ENCODE results near the gene PDE6D.

PDE6D gene

DNA sequence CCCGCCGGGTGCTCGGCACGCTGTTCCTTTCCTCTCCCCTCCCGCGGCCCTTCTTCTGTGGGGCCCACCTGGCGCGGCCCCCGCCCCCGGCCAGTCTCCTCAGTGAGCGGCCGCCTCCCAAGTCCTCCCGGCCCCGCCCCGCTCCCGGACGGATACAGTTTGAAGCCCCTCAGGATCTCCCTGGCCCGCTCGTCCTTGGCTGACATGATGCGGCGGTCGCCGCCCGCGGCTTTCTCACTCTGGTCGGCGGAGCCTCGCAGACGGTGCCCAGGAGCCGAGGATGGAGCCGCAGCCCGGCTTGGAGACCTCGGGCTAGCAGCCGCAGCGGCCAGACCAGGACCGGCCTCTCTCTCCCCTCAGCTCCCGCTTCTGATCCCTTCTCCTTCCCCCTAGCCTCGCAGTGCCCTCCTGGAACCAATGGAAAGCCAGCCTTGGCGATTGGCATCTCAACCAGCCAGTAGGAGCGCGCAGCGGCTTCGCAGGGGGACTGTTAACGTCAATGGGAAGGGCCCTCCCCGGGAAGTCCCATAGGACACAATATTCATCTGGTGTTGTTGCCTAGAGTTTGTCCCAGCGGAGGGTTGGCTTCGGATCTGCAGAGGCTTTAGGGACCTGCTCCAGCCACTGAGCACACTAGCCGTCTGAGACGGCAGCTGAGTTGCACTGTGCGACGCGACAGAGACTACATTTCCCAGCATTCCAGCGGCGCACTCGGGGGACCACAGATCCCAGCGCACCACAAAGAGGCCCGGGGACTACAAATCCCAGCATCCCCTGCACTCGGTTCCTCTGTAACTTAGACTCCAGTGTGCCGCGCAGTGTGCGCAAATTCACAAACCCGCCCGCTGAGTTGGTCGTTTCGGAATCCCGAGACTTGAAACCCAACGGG, at the start of gene PDE6D:
PDE6D (minus strand) TSS at position 374 of the 889 bp plus-strand sequence; CDS start at position 206, 168 bp downstream.
- DNase-seq (ENCODE audit: low spot score): peak; percentile 99

DNA sequence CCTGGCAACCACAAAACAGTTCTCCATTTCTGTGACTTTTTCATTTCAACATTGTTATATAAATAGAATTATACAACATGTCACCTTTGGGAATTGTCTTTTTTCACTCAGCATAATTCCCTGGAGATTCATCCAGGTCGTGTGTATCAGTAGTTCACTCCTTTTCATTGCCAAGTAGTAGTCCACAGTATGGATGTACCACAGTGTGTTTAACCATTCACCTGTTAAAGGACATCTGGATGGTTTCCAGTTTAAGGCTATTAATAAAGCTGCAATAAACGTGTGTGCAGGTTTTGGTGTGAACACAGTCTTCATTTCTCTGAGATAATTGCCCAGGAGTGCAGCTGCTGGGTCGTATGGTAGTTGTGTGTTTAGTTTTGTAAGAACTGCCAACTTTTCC, 40.8 kb upstream of the PDE6D start:
- DNase-seq (ENCODE audit: low spot score): no peak

DNA sequence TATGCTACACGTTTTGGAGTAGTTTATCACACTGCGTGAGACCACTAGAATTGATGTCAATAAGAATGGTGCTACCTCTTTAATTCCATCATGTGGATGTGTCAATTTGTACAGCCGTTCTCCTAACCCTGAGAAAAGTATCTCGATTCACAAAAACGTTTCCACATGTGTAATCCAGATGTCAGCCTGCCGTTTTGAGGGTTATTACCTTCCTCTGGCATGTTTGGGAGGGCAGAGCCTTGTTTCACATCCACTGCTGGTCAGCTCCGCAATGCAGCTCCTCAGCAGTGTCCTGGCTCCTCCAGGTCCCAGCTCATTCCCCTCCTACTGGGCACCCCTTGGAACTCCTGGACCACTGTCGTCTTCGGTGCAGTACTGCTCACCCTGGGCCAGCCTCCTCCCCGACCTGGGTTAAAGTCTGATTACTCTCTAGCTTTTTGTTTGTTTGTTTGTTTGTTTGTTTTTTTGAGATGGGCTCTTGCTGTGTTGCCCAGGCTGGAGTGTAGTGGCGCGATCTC, 39.8 kb upstream of the PDE6D start:
- DNase-seq (ENCODE audit: low spot score): no peak

DNA sequence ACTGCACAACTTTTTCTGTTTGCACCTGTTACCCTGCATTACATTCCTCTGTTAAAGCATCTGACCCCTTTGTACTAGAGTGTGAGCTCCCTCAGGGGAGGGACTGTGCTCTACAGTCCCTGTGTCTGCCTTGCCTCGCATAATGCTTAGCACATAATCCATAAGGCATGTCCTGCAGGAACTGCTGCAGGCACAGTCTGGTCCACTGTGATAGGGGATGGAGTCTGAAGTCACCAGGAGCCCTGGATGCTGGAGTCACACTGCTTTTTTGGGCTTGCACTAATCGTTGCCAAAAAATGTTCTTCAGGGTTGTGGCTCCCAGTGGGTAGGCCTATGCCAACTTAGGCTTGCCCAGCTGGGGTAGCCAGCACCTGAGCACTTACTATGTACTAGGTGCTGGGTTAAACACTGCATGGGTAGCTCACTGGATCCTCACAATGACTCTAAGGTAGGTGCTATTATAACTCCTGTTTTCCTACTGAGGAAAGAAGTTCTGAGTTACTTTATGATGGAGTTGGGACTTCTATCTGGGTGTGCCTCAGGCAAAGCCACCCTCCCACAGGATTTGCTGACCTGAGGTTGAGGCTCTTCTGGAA, 38.5 kb upstream of the PDE6D start:
- DNase-seq (ENCODE audit: low spot score): no peak

DNA sequence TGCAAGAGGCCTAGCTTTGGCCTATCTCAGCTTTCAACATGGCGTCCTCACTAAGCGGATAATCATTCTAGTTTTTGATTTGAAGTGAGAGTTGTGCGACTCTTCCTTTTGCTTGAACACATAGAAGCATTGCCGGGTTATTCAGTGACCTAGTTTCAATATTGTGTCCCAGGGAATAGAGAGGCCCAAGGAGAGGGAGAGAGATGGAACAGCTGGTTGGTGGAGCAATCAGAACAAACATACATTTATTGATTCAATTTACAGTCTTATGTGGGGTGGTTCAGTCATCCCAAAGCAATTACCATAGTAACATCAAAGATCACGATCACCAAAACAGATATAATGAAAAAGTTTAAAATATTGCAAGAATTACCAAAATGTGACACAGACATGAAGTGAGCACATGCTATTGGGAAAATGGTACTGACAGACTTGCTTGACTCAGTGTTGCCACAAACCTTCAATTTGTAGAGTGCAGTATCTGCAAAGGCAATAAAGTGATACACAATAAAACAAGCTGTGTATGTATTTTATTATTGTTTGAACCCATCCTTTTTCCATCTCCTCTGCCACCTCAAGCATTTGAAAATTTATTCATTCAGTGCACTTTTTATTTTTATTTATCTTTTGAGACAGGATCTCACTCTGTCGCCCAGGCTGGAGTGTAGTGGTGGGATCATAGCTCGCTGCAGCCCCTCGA, 35.4 kb upstream of the PDE6D start:
- no peak for DNase-seq (ENCODE audit: low spot score)

DNA sequence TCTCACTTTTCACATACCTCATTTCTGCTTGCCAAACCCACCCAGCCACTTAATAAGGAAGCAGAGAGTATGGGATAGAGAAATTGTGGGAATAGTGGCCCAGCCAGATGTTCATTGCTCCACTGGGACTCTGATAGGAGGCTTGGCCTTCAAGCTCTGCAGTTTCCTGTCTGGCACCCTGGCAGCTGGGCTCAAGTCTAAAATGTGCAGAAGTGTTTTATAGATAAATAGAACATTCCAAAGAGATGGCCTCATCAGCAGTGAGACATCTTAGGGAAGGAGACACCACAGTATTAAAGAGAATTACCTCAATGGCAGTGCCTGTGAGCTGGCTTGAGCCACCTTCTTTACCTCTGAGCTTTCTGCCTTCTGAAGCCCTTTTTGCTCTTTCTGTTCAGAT, 29.8 kb upstream of the PDE6D start:
- no peak for DNase-seq (ENCODE audit: low spot score)

DNA sequence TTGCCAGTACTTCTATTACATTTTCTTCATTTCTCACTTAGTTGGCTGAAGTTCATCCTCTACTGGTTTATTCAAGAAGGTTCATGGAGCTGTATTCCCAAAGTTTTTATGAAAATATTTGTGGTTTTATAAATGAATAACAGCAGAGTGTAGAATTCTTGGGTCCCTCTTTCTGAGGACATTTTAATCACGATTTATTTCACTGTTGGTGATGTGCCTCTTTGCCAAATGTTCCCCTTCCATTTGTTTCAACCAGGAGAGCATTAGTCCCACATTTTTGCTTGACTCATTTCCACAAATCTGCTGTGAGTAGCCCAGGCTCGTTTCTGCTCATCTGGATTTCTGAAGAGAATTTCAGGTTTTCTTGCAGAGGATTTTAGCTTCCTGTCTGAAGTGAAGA, 25.9 kb upstream of the PDE6D start:
- no peak for DNase-seq (ENCODE audit: low spot score)

DNA sequence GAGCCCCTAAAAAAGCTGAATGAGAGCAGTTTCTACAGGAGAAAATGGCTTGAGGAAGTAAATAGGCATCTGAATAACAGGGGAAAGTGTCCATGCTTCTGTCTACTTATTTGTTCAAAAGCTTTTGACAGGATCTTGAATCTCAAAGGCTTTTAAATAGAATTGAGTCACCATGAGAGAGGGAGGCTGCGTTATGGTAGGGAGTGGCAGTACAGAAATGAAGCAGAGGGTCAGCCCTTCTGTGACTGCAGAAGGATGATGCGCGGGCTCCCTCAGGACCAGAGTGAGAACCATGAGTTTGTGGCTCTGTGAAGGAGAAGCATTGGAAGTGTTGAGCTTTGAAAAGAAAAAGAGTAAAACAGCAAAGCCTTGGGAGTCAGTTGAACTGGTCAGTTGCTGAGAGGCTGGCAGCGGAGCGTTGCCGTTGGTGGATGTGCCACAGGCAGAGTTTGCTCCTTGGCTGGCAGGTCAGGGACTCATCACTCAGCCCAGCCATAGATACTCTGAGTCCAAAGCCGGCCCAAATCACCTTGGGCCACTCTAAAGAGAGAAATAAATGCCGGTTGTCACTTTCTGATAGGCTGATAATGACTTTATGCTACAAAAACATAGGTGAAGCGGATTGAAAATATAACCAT, 22.5 kb upstream of the PDE6D start:
- no peak for DNase-seq (ENCODE audit: low spot score)

DNA sequence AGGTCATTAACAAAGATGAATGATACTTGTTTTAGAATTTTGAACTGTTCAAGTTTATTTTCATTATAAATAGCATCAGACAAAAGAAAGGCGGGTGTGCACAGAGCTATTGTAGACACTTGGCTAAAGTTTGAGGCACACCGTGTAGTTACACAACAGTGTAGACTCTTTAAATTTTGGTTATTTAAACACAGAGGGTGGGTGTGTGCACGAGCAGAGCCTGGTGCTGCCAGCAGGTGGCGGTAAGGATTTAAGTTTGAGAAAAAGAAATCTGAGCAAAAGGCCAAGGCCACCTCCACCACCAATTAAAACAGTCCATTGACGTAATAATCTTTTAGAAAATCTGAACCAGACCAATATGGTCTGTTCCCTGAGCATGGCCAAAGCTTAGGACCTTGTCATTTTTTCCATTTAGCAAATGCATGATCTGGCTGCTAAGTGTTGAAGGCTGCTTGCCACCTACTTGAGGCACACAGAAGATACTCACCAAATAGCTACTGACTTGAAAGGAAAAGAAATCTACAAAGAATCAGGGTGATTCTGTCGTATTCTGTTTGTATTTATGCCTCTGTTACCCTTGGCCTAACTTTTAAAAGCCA, 19.5 kb upstream of the PDE6D start:
- DNase-seq (ENCODE audit: low spot score): no peak

DNA sequence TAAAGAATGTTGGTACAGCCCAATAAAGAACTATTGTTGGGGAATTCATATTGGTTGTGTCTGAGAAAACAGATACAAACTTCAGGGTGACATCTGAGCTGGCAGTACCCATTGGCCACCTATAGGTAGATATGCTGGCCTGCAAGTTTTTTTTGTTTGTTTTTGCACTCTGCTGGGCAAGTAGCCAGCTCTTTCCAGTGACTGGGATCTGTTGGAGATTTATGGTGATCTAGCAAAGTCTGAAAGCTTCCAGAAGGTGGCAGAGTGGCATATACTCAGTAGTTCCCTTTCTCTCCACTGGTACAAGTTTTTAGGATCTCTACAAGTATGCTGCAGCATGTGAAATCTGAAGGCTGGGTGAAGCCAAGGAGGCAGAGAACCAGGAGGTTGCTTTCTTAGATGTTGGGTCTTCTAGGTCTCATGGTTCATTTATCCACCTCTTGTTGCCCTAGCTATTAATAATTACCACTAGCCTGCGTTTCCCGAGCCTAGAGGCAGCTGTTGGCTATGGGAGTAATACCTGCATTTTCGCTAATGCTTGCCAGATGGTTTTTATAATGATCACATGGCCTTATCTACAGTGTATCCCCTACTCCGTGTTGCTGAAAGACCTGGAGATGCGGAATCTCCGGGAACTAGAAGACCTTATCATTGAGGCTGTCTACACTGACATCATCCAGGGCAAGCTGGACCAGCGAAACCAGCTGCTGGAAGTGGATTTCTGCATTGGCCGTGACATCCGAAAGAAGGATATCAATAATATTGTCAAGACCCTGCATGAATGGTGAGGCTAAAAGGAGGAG, 14.6 kb upstream of the PDE6D start:
- no peak for DNase-seq (ENCODE audit: low spot score)

DNA sequence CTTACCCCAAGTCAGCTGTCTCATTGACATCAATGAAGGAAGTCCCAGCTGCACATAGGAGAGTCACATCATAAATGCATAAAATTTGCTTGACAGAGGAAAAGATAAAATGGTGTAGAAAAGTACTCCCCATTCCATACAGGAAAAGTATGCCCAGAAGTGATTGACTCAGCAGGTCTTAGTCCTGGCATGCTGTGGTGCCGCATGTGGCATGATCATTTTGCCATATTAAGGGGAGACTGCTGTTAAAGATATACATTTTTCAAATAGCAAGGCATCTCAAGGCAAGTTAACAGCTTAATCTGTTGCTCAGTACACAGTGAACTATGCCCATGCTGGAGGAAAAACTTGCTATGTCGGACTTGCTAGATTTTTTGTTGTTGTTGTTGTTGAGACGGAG, 13.3 kb upstream of the PDE6D start:
- DNase-seq (ENCODE audit: low spot score): no peak

DNA sequence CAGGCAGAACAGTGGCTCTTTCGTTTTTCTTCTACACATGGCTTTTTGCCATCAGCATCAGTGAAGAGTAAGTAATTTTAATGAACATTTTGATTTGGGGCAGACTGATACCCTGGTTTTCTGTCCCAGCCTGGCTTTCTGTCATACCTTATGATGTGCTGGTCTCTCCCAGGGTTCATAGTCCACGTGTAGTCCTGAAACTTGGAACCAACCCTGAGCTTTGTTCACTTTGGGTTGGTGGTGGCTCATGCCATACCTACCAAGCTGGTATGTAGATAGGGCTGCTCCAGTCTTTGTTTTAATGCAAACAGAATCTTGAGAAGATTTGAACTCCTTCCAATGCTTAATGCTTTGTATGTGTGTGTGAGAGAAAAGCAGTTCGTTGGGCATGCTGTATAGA, 10.0 kb upstream of the PDE6D start:
- no peak for DNase-seq (ENCODE audit: low spot score)

DNA sequence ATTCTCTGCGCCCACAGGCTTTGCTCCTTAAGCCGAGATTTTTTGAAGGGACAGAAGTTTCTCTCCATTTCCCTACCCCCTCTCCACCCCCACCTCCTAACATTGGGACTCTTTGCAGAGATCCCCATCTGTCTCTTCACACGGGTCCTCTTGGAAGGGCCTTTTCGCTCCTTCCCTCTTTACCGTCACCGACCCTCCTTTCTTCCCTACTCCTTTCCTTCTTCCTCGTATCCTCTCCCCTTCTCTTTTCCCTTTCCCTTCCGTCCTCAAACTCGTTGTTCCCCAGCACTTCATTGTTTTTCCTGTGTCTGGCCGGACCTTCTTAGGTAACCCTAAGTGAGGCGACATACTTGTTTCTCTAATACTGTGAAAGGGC, 5.8 kb upstream of the PDE6D start:
- no peak for DNase-seq (ENCODE audit: low spot score)

DNA sequence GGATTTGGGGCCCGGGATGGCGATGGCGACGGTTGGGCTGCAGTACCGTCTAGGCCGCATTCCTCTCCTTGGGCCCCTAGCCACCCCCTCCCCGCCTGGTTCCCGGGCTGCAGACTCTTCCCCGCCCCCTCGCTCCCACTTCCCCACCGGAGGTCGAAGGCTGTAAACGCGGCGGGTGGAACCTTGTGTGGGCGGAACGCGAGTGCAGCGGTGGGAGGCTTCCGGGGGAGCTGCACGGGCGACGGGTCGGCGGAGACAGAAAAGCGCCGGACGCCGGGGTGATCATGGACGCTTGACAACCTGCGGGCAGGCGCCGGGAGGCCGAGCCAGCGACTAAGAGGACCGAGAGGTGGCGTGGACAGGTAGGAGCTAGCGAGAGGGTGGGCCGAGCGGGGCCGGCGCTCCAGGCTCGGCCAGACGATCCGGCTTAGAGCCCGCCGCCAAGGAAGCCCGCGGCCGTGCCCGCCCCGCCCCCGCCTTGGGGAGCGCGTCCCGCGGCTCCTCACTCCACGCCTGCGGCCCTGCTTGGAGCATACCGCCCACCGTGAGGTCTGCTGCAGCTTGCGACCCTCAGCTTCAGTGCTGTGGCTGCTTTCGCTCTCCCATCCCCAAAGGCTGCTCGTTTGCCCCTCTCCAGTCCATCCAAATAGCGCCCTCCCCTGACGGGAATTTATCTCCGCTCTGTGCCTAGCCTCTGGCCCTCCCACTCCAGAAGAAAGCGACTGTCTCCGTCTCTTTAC, 5.3 kb upstream of the PDE6D start, which contains the start of gene COPS7B:
COPS7B (plus strand) TSS at position 269 of the 740 bp plus-strand sequence. CDS start 2,126 bp downstream, outside the sequence.
- DNase-seq (ENCODE audit: low spot score): peak; percentile 68

DNA sequence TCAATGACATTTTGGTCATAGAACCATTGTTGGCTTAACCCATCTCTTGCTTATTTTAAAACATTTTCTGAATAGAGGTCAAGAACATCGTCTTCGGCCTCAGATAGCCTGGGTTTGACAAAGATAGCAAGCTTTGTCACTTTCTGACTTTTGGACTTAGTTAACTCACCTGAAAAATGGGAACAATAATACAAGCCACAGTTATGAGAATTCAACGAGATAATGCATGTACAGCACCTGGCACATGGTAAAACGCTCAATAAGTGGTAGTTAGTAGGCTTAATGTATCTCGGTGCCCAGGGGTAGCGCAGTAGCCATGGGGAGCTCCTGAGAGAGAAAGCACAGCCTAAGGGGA, 4.7 kb upstream of the PDE6D start:
- DNase-seq (ENCODE audit: low spot score): no peak

DNA sequence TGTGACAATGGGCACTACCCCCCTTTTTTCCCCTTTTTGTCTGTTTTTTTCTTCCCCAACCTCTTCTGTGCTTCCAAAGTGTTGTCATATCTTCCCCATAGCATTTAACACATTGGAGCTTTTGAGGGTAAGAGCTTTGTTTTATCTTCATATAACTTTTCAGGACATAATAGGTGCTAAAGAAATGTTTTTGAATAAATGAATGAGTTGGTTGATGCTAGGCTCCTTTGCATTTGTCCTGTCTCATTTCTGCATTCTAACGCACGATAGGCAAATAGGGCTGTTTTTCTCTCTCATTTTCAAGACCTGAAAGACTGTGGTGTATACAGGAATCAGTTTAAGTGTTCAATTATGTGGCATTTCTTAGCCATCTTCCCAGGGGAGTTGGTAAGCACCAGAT, 4.3 kb upstream of the PDE6D start:
- DNase-seq (ENCODE audit: low spot score): no peak

DNA sequence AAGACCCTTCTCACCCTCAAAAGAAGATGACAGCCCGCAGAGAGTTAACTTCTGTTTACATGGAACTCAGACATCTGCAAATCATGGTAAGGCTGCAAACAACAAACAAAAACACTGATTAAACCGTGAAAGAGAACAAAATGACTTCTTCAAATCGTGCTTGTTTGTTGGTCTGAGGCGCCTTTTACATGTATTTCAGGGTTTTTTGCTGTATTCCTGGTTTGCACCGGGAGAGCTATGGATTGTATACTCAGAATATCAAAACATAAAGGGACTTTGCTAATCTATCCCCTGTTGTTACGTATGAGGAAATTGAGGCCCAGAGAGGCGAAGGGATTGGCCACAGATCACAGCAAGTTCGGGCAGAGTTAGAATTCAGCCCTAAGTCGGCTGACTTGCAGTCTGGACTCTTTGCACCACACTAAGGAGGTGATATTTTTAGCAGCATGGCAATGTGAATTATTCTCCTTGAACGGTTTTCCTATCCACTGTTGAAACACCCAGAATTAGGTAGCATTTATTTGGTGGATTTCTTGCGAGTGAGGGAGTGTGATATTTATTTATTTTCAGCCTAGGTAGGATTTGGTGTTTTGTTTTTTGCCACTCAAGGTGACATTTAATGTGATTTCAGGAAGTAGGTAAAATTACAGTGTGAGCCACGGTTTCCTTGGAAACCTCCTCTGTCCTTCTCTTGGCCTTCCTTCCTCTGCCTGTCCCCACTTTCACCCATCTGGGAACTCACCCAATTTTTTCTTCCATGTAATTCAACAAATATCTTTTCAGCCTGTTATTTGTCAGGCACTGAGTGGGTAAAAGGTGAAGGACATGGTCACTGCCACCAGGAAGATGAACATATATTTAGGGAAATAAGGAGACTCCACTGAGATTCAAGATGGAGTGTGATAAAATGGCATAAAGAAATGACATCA, 980 bp upstream of the PDE6D start:
- peak; percentile 49 for DNase-seq (ENCODE audit: low spot score)

DNA sequence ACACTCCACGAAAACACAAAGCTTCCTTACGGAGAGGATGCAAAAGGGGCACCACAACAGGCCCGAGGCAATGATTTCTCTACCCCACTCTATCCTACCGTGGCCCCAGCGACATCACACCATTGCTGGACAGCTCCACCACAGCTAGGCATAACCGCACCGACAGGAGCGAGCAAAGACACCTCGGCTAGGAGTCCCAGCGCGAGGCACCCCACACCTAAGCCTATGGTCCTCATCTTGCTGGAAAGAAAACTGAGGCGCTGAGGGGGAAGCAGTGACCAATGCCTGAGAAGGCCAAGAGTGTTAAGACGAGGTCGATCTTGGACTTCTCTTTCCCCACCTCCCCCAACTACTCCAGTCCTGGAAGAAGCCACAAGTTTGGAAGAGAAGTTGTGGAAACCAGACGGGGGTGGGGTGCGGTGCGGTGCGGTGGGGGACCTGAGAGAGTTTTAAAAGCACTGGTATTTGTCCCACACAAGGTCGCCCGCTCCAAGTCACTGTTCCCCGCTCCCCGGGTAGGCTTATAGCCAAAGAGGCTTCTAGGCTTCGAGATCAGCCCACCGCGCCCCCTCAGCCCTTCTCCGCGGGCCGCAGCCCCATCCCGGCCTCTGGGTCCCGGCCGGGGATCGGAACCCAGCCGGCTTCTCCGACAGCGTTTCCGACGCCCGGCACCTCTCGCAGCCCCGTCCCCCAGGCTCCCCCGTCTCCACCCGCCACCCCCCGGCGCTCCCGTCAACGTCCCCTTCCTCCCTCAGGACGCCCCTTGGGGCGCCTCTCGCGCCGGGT, 766 bp downstream of the PDE6D start:
- DNase-seq (ENCODE audit: low spot score): no peak
